Measurements from ENCODE around the gene KSR1. TPM values are rescaled to one million over a fixed set of nuclear protein-coding genes. Genes with fewer than 3 reads are reported as not detected.

Gene KSR1
- total and polyA plus RNA-seq, 2 of the 8 experiments (the other 6 are each of a cell fraction or from before 2014, with no cell fraction given) = 14.1 to 34.7 TPM

- TF ChIP-seq, protein P1, sequence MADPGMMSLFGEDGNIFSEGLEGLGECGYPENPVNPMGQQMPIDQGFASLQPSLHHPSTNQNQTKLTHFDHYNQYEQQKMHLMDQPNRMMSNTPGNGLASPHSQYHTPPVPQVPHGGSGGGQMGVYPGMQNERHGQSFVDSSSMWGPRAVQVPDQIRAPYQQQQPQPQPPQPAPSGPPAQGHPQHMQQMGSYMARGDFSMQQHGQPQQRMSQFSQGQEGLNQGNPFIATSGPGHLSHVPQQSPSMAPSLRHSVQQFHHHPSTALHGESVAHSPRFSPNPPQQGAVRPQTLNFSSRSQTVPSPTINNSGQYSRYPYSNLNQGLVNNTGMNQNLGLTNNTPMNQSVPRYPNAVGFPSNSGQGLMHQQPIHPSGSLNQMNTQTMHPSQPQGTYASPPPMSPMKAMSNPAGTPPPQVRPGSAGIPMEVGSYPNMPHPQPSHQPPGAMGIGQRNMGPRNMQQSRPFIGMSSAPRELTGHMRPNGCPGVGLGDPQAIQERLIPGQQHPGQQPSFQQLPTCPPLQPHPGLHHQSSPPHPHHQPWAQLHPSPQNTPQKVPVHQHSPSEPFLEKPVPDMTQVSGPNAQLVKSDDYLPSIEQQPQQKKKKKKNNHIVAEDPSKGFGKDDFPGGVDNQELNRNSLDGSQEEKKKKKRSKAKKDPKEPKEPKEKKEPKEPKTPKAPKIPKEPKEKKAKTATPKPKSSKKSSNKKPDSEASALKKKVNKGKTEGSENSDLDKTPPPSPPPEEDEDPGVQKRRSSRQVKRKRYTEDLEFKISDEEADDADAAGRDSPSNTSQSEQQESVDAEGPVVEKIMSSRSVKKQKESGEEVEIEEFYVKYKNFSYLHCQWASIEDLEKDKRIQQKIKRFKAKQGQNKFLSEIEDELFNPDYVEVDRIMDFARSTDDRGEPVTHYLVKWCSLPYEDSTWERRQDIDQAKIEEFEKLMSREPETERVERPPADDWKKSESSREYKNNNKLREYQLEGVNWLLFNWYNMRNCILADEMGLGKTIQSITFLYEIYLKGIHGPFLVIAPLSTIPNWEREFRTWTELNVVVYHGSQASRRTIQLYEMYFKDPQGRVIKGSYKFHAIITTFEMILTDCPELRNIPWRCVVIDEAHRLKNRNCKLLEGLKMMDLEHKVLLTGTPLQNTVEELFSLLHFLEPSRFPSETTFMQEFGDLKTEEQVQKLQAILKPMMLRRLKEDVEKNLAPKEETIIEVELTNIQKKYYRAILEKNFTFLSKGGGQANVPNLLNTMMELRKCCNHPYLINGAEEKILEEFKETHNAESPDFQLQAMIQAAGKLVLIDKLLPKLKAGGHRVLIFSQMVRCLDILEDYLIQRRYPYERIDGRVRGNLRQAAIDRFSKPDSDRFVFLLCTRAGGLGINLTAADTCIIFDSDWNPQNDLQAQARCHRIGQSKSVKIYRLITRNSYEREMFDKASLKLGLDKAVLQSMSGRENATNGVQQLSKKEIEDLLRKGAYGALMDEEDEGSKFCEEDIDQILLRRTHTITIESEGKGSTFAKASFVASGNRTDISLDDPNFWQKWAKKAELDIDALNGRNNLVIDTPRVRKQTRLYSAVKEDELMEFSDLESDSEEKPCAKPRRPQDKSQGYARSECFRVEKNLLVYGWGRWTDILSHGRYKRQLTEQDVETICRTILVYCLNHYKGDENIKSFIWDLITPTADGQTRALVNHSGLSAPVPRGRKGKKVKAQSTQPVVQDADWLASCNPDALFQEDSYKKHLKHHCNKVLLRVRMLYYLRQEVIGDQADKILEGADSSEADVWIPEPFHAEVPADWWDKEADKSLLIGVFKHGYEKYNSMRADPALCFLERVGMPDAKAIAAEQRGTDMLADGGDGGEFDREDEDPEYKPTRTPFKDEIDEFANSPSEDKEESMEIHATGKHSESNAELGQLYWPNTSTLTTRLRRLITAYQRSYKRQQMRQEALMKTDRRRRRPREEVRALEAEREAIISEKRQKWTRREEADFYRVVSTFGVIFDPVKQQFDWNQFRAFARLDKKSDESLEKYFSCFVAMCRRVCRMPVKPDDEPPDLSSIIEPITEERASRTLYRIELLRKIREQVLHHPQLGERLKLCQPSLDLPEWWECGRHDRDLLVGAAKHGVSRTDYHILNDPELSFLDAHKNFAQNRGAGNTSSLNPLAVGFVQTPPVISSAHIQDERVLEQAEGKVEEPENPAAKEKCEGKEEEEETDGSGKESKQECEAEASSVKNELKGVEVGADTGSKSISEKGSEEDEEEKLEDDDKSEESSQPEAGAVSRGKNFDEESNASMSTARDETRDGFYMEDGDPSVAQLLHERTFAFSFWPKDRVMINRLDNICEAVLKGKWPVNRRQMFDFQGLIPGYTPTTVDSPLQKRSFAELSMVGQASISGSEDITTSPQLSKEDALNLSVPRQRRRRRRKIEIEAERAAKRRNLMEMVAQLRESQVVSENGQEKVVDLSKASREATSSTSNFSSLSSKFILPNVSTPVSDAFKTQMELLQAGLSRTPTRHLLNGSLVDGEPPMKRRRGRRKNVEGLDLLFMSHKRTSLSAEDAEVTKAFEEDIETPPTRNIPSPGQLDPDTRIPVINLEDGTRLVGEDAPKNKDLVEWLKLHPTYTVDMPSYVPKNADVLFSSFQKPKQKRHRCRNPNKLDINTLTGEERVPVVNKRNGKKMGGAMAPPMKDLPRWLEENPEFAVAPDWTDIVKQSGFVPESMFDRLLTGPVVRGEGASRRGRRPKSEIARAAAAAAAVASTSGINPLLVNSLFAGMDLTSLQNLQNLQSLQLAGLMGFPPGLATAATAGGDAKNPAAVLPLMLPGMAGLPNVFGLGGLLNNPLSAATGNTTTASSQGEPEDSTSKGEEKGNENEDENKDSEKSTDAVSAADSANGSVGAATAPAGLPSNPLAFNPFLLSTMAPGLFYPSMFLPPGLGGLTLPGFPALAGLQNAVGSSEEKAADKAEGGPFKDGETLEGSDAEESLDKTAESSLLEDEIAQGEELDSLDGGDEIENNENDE (IDR thresholded peaks at IDR 0.05; ENCODE audit: insufficient replicate concordance, low read length) = no peak
- TF ChIP-seq USF2 (IDR thresholded peaks at IDR 0.05; ENCODE audit: low read length) (no peak), SAP30 (IDR thresholded peaks at IDR 0.05; ENCODE audit: insufficient read depth, insufficient replicate concordance, low read length) (no peak), HDAC2 (IDR thresholded peaks at IDR 0.05; ENCODE audit: borderline replicate concordance in 1 of 2, low read depth in 2 of 2, low read length in 2 of 2) (no peak), EP300 (IDR thresholded peaks at IDR 0.05; ENCODE audit: borderline replicate concordance in 1 of 2, low read depth in 2 of 2, low read length in 2 of 2) (no peak)
- TF ChIP-seq, protein P2, sequence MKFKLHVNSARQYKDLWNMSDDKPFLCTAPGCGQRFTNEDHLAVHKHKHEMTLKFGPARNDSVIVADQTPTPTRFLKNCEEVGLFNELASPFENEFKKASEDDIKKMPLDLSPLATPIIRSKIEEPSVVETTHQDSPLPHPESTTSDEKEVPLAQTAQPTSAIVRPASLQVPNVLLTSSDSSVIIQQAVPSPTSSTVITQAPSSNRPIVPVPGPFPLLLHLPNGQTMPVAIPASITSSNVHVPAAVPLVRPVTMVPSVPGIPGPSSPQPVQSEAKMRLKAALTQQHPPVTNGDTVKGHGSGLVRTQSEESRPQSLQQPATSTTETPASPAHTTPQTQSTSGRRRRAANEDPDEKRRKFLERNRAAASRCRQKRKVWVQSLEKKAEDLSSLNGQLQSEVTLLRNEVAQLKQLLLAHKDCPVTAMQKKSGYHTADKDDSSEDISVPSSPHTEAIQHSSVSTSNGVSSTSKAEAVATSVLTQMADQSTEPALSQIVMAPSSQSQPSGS (IDR thresholded peaks at IDR 0.05; ENCODE audit: low read length) = no peak
Observed at GRCh38 chr17:27415120-27415795, 41.0 kb upstream of the KSR1 start (continued).

All from H1 (cell line).